Epithelial cell of umbilical artery (primary cell): ENCODE data around the gene SCAMP4. TPM values are rescaled to one million over a fixed set of nuclear protein-coding genes. Genes with fewer than 3 reads are reported as not detected.

ENCODE experiments used
- total RNA-seq: library from RNA; depleted of rRNA; stranded (reverse); fragments of >200 nt; gene quantifications from 2 replicates; pipeline ENCODE4 v1.2.3, GENCODE V29; 2014

Gene SCAMP4
- 22.4 and 25.4 TPM in 2 replicates for total RNA-seq

GRCh38 chr19:1905110-1905862 lies at the start of gene SCAMP4, which contains the start of gene ADAT3:
TSS of gene SCAMP4 (plus strand) at chr19:1905399. CDS start at chr19:1915020, 9,621 bp downstream.
TSS of gene ADAT3 (plus strand) at chr19:1905399. CDS start at chr19:1912048, 6,649 bp downstream.

GRCh38 chr19:1863328-1863637 lies 41.9 kb upstream of the SCAMP4 start, which contains the start of gene KLF16:
TSS of gene KLF16 (minus strand) at chr19:1863579. CDS start at chr19:1863497, 82 bp downstream.

GRCh38 chr19:1885398-1886119 lies 19.6 kb upstream of the SCAMP4 start, which contains the start of gene ABHD17A:
TSS of gene ABHD17A (minus strand) at chr19:1885496. CDS start at chr19:1881566, 3,930 bp downstream.

GRCh38 chr19:1941146-1942077 lies 36.2 kb downstream of the SCAMP4 start, which contains the start of gene CSNK1G2:
TSS of gene CSNK1G2 (plus strand) at chr19:1941172. CDS start at chr19:1969773, 28,601 bp downstream.

Other genes starting within 250 kb of the SCAMP4 start
- not detected in 2 replicates for gene ONECUT3, start 151.9 kb upstream of the SCAMP4 start, total RNA-seq
- 0.76 and 1.6 TPM in 2 replicates for gene ATP8B3, start 93.1 kb upstream of the SCAMP4 start, total RNA-seq
- gene REXO1, start 56.9 kb upstream of the SCAMP4 start, total RNA-seq = 5.2 and 8.4 TPM in 2 replicates
- 3.8 and 6.2 TPM in 2 replicates for gene KLF16, start 41.8 kb upstream of the SCAMP4 start, total RNA-seq
- gene ABHD17A, start 19.9 kb upstream of the SCAMP4 start, total RNA-seq = 125 and 126 TPM in 2 replicates
- 0.97 and 2.7 TPM in 2 replicates for gene ADAT3, start within 50 bp of the SCAMP4 start, total RNA-seq
- 54.4 and 62.7 TPM in 2 replicates for gene CSNK1G2, start 35.8 kb downstream of the SCAMP4 start, total RNA-seq
- 36.7 and 41.9 TPM in 2 replicates for gene BTBD2, start 110.3 kb downstream of the SCAMP4 start, total RNA-seq
- gene MKNK2, start 145.8 kb downstream of the SCAMP4 start, total RNA-seq = 72.4 and 92.7 TPM in 2 replicates
- 13.0 and 17.0 TPM in 2 replicates for gene MOB3A, start 190.9 kb downstream of the SCAMP4 start, total RNA-seq
- gene IZUMO4, start 191.5 kb downstream of the SCAMP4 start, total RNA-seq = under 0.01 TPM in 1 of 2 replicates, not detected in the other
- gene AP3D1, start 246.2 kb downstream of the SCAMP4 start, total RNA-seq = 67.9 and 86.1 TPM in 2 replicates